Daoy (cell line): ENCODE results near the gene GPR132. TPM values are rescaled to one million over a fixed set of nuclear protein-coding genes. Genes with fewer than 3 reads are reported as not detected.
"Not testable (repeated sequence)": the region's sequence is repeated elsewhere in the genome, so short reads cannot be mapped to it uniquely, and the experiment has no call there.

Source experiments
- DNase-seq: peaks from one replicate; pipeline ENCODE4 v3.0.0-alpha.2; 2015; ENCODE audit warnings: low read depth
- total RNA-seq: library from RNA; depleted of rRNA; stranded (reverse); fragments of >200 nt; shearing (Covaris generic); gene quantifications from 2 replicates; pipeline ENCODE4 v1.2.3, GENCODE V29; 2014

Gene GPR132
- total RNA-seq, 1 experiment from 2014 or later = 3.3 TPM

DNA sequence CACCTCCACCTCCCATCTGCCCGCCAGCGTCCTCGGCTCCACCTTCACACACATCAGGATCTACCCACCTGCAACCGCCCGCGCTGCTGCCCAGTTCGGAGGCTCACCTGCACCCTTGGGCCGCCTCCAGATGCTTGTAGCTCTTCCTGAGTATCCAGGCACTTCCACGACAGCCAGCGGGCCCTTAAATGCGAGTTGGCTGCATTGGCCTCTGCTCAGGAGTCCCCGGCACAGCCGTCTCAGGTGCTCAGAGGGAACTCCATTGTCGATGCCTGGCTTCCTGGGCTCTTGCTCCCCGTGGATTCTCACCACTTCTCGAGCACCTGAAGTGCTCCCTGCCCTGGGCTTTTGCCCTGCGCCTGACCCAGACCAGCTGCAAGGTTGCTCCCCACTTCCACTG lies 22.4 kb downstream of the GPR132 start:
- no peak for DNase-seq

DNA sequence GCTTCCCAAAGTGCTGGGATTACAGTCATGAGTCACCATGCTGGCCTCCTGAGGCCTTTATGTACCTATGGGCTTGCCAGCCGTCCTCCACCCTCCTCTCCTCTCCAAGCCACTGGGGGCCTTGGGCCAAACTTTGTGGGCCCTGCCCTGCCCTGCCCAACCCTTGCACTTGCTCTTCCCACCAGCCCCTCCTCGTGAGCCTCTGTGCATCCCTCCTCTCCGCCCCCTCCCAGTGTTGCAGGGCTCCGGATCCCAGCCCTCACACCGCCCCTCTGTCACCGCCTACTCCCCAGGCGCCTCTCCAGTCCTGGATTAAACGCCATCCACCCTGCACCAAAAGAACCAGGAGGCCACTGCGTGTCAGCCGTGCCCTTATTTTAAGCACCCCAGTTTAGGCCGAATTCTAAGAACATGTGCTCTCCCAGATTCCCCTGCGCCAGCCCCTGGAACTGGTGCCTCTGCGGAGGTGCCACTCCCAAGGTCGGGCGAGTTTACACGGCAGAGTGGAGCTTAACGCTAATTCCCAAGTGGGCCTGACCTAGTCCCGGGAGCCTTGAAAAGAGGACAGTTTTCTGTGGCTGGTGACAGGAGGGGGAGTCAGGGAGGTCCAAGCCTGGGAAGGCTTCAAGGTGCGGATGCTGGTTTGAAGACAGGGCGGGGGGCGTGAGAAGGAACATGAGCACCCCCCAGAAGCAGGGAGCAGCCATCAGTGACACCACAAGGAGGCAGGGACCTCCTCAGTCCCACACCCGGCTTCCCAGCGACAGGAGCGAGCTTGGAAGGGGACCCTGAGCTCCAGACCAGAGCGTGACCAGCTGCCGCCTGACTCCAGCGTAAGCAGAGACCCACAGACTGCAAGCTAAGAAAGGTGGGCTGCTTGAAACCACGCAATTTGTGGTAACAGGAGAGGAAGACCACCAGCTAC lies 23.1 kb downstream of the GPR132 start:
- DNase-seq = peak; percentile 54

DNA sequence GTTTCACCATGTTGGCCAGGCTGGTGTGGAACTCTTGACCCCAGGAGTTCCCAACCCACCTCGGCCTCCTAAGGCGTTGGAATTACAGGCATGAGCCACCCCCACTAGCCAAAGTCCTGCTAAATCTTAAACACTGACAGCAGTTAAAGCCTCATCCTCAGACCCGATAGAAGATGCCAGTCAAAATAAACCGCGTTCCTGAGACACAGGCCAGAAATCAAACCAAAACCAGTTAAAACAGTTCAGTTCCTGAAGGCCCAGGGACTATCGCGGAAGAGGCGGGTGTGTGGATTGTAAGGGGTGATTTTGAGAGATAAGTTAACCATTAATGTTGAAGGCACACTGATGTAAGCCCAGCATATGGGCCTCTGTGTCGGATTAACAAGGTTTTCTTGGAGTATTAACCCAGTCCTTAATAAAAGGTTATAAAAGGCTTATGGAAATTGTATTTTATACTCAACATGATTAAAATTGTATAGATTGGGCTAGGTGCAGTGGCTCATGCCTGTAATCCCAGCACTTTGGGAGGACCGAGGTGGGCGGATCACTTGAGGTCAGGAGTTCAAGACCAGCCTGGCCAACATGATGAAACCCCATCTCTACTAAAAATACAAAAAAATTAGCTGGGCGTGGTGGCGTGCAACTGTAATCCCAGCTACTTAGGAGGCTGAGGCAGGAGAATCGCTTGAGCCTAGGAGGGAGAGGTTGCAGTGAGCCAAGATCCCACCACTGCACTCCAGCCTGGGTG lies 25.6 kb downstream of the GPR132 start:
- no peak for DNase-seq

DNA sequence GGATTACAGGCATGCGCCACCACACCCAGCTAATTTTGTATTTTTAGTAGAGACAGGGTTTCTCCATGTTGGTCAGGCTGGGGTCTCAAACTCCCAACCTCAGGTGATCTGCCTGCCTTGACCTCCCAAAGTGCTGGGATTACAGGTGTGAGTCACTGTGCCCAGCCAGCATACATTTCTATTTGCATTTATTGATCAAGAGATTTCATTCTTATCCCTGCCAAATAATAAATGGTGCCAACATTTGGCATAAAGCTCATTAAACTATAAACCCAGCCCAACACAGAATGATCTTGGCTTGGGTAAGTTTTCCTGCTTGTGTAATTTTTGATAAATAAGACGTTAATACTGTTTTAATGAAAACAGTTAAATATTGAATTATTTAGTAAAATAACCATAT lies 29.6 kb downstream of the GPR132 start:
- DNase-seq = not testable (repeated sequence)

DNA sequence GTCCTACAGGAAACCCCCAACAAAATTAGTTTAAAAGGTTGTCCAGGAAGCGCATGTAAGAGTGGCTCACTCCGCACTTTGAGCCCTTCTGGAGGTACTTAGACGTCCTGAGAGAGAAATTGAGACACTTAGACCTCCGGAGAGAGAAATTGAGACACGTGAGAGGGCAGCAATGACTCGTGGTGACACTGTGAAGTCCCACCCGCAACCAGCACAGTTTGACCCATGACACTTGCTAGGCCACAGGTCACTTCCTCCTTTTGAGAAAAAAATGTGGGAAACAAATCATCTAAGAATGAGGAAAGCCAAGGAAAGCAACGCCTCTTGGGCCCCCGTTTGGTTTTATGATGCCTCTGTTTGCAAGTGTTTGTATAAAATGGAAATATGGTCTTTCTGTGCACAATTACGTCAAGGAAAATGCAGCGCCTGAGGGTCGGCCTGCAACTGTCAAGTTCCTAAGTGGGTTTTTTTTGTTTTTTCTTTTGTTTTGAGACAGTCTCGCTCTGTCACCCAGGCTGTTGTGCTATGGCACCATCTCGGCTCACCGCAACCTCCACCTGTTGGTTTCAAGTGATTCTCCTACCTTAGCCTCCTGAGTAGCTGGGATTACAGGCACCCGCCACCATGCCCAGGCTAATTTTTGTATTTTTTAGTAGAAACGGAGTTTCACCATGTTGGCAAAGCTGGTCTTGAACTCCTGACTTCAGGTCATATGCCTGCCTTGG lies 30.8 kb downstream of the GPR132 start:
- DNase-seq = no peak

DNA sequence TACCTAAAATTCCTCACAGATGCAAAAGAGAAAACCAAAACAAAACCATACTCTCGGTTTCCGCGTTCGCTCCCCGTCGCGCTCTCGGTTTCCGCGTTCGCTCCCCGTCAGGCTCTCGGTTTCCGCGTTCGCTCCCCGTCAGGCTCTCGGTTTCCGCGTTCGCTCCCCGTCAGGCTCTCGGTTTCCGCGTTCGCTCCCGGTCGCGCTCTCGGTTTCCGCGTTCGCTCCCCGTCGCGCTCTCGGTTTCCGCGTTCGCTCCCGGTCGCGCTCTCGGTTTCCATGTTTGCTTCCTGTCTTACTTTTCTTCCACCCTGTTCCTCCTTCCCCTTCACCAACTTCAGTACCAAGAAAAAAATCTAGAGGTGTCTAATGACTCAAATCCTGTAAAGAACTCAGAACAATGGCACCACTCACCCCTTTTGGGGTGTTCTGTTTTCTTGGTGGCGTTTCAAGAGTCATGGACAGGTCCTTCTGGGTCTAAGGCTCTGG lies 31.8 kb downstream of the GPR132 start:
- DNase-seq = not testable (repeated sequence)

DNA sequence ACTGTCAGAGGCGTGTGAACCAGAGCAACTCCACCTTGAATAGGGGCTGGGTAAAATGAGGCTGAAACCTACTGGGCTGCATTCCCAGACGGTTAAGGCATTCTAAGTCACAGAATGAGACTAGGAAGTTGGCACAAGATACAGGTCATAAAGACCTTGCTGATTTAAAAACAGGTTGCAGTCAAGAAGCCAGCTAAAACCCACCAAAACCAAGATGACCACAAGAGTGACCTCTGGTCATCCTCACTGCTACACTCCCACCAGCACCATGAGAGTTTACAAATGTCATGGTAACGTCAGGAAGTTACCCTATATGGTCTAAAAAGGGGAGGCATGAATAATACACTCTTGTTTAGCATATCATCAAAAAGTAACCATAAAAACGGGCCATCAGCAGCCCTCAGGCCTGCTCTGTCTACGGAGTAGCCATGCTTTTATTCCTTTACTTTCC lies 32.8 kb downstream of the GPR132 start:
- peak; percentile 43 for DNase-seq

DNA sequence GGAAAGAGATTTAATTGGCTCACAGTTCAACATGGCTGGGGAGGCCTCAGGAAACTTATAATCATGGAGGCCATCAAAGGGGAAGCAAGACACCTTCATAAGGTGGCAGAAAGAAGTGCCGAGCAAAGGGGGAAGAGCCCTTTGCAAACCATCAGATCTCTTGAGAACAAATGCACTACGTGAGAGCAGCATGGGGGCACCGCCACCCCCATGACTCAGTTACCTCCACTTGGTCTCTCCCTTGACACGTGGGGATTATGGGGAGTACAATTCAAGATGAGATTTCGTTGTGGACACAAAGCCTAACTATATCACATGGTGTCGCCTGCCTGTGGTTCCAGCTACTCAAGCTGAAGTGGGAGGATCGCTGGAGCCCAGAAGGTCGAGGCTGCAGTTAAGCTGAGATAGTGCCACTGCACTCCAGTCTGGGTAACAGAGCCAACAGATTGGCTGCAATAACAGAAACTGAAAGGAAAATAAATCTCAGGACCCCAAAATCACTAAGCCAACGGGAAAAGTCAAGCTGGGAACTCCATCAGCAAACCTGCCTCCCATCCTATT lies 34.3 kb downstream of the GPR132 start:
- DNase-seq = no peak

DNA sequence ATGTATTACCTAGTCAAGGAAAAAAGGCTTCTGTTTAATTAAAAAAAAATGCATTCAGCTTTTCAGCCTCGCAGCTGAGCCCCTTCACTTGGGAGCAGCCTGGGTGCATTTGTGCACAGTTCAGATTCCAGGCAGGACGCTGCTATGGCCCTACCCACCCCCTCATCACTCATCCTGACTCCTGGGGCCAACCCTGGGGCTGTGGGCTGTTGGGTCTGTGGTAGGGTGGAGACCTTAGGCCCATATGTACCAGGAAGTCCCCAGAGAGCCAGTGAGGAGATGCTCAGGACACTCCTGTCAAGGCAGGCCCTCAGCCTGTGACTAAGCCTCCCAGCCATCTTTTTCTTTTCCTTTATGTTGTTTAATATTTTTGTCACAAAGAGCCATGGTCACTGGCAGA lies 35.0 kb downstream of the GPR132 start:
- no peak for DNase-seq

DNA sequence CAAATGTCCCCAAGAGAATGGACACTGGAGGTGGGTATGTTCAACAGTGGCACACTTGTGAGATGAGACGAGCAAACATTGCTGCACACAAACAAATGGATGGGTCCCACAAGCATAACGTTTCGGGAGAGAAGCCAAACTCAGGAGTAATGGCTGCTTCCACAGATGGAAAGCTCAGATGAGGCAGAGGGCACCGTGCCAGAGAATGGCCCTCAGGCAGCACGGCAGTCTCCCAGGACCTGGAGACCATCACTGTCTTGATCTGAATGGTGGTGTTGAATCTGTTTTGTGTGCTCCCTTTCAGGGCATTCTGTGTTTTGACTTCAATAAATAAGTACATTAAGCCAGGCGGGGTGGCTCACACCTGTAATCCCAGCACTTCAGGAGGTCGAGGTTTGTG lies 35.8 kb downstream of the GPR132 start:
- no peak for DNase-seq

DNA sequence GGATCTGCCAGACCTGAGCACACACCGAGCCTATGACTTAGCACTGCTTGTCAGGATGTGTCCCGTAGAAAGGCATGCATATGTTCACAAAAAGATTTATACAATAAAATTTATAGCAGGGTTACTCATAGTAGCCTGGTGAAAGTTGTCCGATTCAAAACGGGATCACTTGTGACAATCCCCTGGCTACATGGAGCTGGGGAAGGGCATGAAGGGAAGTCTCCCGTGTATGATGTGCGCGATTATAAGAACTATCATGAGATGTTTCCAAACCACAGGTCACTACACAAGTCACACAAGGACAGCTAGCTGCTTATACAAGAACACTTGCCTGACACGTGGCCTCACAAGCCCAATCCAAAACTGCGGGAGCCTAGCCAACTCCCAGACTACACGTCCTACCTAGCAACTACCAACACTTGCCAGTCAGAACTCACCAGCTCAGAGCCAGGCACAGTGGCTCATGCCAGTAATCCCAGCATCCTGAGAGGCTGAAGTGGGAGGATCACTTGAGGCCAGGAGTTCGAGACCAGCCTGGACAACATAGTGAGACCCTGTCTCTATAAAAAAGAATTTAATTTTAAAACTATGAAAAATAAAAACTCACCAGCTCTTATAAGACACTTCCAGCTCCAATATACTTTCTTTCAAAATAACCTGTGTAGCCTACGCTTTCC lies 36.8 kb downstream of the GPR132 start:
- peak; percentile 66 for DNase-seq

DNA sequence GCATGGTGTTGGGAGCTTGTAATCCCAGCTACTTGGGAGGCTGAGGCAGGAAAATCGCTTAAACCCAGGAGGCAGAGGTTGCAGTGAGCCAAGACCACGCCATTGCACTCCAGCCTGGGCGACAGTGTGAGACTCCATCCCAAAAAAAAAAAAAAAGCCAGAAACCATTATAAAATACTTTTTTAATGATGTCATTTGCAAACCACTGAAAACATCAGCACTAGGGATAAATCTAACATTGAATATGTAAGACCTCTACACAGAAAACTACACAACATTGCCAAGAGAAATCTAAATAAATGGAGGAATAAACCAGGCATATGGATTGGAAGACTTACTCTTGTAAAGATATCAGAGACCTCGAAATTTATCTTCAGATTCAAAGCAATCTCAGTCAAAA lies 37.5 kb downstream of the GPR132 start:
- DNase-seq = not testable (repeated sequence)

DNA sequence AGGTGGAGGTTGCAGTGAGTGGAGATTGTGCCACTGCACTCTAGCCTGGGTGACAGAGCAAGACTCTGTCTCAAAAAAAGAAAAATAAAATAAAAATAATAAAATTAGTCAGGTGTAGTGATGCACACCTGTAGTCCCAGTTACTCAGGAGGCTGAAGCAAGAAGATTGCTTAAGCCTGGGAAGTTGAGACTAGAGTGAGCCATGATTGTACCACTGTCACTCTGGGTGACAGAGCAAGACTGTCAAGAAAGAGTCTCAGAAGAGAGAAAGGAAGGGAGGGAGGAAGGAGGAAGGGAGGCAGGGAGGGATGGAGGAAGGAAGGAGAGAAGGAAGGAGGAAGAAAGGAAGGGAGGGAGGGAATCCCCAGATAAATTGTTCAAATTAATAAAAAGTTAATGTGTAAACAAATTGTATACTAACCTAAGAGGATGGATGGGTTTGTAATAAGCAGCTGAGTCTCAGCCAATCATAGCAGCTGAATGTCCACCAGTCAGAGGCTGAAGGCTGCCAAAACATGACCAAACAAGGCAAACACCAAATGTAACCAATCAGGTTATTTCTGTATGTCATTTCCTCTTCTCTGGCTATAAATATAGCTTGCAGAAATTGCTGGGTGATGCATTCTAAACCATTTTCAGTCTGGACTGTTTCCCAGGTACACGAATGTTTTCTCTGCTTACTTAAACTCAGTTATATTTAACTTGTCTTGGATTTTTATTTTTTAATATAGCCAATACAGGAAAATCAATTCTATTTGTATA lies 38.2 kb downstream of the GPR132 start:
- no peak for DNase-seq

DNA sequence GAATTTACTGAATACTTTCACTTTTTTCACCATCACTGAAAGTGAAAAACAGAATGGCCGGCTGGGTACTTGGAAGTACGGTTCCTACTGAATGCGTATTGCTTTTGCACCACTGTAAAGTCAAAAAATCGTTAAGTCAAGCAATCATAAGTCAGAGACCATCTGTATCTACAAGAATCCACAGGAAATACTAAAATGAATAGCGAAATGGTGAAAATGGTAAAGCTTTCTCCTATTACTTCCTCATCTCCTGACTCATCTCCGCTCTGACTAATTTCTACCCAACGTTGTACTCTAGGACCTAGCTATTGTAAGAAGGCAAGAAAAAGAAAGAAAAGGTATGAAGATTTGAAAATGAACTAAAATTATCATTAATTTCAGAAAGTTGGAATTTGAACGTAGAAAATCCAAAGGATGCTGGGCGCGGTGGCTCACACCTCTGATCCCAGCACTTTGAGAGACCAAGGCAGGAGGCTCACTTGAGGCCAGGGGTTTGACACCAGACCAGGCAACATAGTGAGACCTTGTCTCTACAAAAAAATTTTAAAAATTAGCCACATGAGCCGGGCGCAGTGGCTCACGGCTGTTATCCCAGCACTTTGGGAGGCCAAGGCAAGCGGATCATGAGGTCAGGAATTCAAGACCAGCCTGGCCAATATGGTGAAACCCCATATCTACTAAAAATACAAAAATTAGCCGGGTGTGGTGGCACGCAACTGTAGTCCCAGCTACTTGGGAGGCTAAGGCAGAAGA lies 39.0 kb downstream of the GPR132 start:
- DNase-seq = peak; percentile 75

DNA sequence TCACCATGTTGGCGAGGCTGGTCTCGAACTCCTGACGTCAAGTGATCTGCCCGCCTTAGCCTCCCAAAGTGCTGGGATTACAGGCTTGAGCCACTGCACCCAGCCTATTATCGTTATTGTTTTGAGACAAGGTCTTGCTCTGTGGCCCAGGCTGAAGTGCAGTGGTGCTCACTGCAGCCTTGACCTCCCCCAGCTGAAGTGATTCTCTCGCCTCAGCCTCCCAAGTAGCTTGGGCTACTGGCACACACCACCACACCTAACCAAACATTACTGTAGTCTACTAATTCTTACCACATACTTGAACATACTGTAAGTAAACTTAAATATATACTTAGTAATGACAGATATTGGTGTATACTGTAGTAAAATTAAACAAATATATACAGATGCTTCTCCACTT lies 39.8 kb downstream of the GPR132 start:
- no peak for DNase-seq

DNA sequence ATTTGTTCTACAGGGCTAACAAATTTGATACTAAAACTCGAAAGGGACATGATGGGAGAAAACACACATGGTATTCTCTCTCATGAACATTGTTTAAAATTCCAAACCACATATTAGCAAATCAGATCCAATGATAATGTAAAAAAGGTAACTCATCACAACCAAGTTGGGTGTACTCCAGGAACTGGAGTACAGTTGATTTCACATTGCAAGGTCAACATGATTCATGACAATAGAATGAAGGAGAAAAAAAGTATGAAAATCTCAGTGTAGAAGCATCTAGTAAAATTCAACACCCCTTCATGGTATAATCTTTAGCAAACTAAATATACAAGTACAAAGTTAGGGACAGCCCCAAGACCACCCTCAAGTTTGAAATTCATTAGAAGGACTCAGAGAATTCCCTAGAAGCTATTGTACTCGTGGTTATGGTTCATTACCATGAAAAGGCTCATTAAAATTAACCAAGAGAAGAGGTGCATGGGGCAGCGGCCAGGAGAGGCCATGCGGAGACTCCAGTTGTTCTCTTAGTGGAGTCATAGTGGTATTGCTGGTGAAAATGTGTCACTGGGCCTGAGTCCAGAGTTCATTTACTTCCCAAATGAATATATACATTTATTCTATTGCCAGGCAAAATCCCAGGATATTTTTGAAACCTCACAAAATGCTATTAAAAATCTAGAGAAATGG lies 41.3 kb downstream of the GPR132 start:
- DNase-seq = peak; percentile 71

DNA sequence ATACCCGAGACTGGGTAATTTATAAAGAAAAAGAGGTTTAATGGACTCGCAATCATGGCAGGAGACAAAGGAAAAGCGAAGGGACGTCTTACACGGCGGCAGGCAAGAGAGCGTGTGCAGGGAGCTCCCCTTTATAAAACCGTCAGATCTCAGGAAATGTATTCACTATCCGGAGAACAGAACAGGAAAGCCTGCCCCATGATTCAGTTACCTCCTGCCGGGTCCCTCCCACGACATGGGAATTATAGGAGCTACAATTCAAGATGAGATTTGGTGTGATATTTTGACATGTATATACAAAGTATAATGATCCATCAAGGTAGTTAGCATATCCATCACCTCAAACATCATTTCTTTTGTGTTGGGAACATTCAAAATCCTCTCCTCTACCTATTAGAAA lies 42.1 kb downstream of the GPR132 start:
- DNase-seq = peak; percentile 73

DNA sequence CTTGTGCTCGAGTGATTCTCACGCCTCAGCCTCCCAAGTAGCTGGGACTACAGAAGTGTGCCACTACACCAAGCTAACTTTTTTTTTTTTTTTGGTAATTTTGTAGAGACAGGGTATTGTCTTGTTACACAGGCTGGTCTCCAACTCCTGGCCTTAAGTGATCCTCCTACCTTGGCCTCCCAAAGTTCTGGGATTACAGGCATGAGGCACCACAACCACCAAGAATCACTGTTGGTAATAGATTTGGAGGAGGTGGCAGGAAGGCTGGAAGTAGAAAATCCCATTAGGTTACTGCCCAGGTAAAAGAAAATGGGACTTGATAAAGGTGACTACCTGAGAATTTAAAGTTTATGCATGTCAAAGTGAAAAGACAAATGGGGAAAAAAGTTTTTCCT lies 43.0 kb downstream of the GPR132 start:
- no peak for DNase-seq

DNA sequence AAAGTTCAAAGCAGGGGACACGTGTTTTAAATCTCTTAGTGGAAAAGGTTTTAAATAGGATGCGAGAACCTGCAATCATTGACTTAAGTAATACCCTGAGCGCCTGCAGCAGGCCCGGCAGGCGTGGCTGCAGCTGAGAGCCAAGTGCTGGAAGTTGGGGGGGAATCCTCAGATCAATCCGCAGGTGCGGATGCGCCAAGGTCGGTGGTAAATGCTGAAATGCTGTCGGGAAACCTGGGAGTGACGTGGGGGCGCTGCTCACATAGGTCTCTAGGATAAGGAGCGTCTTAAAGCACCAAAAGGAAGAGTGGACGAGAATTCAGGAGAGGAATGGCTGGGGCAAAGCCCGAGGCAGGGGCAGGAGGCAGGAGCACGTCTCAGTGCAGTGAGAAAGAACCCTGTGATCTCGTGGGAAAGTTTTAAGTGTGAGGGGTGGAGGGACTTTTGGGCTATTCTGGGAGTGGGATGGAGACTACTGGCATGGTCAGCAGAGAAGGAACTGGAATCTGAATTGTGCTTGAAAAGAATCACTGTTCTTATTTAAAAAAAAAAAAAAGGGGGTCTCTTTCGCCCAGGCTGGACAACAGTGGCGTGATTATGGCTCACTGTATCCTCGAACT lies 43.5 kb downstream of the GPR132 start:
- peak; percentile 44 for DNase-seq
